SU-DHL-6 (cell line): ENCODE data around the gene C9orf40.
A peak's percentile ranks its signal among the peaks of the same experiment; 100 is the strongest.

Experiments
- H2AFZ ChIP-seq: fragments of 200-600 bp; sonication (generic); 2 replicates; pipeline ENCODE4 v1.6.1; 2014; ENCODE audit warnings: low read depth, mild to moderate bottlenecking, moderate library complexity, mixed read lengths, antibody characterized with exemption, low read length; ENCODE audit not compliant: severe bottlenecking
- H3F3A ChIP-seq: fragments of 200-600 bp; shearing (Covaris generic); 2 replicates; pipeline ENCODE4 v1.6.0; 2016; ENCODE audit warnings: antibody characterized with exemption, mild to moderate bottlenecking; ENCODE audit not compliant: insufficient read depth
- H3K27ac ChIP-seq: fragments of 200-600 bp; sonication (generic); 2 replicates; pipeline ENCODE4 v1.5.1; 2016; ENCODE audit warnings: low read depth, mild to moderate bottlenecking, low read length, moderate library complexity, mixed read lengths
- H3K27me3 ChIP-seq: fragments of 200-600 bp; sonication (generic), shearing (Covaris generic); 2 replicates; pipeline ENCODE4 v1.6.0; 2014; ENCODE audit warnings: mild to moderate bottlenecking, low read length
- H3K36me3 ChIP-seq: fragments of 200-600 bp; sonication (generic); 2 replicates; pipeline ENCODE4 v1.6.1; 2014; ENCODE audit warnings: mild to moderate bottlenecking, low read length, mixed read lengths
- H3K4me2 ChIP-seq: fragments of 300-600, 200-600 bp; shearing (Covaris generic), sonication (generic); 2 replicates; pipeline ENCODE4 v1.6.0; 2014; ENCODE audit warnings: low read length, low read depth, mild to moderate bottlenecking; ENCODE audit not compliant: poor library complexity, severe bottlenecking
- H3K4me3 ChIP-seq: fragments of 200-600 bp; sonication (generic); 2 replicates; pipeline ENCODE4 v1.5.1; 2014; ENCODE audit warnings: antibody characterized with exemption, low read length, mild to moderate bottlenecking, mixed read lengths; ENCODE audit not compliant: insufficient read depth, poor library complexity, severe bottlenecking
- H3K79me2 ChIP-seq: fragments of 200-600 bp; sonication (generic); 2 replicates; pipeline ENCODE4 v1.6.1; 2014; ENCODE audit warnings: mild to moderate bottlenecking, low read length, moderate library complexity; ENCODE audit not compliant: insufficient read depth
- H3K9ac ChIP-seq: fragments of 200-600 bp; sonication (generic); 2 replicates; pipeline ENCODE4 v1.7.0; 2014; ENCODE audit warnings: mild to moderate bottlenecking, low read length
- H3K9me2 ChIP-seq: fragments of 200-600 bp; sonication (generic); replicated peaks from 2 replicates; pipeline ENCODE4 v1.6.1; 2014; ENCODE audit warnings: low read length; ENCODE audit not compliant: insufficient read depth
- H3K9me3 ChIP-seq: fragments of 200-600 bp; sonication (generic); 2 replicates; pipeline ENCODE4 v1.6.1; 2014; ENCODE audit warnings: low read length, mixed read lengths; ENCODE audit not compliant: insufficient read depth
- H4K20me1 ChIP-seq: fragments of 200-600 bp; sonication (generic); 2 replicates; pipeline ENCODE4 v1.6.1; 2014; ENCODE audit warnings: low read depth, mild to moderate bottlenecking, antibody characterized with exemption, low read length, moderate library complexity, mixed read lengths
- CTCF ChIP-seq: fragments of 200-600 bp; sonication (generic); IDR thresholded peaks from one replicate; pipeline ENCODE4 v1.5.1; 2017; ENCODE audit warnings: antibody characterized with exemption, mild to moderate bottlenecking, low read length, moderate library complexity; ENCODE audit not compliant: insufficient read depth, poor library complexity, severe bottlenecking
- EZH2phosphoT487 ChIP-seq: fragments of 200-600 bp; sonication (generic), shearing (Covaris generic); conservative IDR thresholded peaks from 2 replicates; pipeline ENCODE4 v1.6.1; 2018; ENCODE audit warnings: mild to moderate bottlenecking, antibody characterized with exemption, low read length, moderate library complexity, mixed read lengths

The C9orf40 gene

GRCh38 chr9:74952201-74953151 lies at the start of gene C9orf40:
Gene C9orf40, minus strand, starts transcription at chr9:74952912. Its CDS starts 301 bp downstream, at chr9:74952611.
- TF ChIP-seq EZH2phosphoT487 (no peak), CTCF (peak; percentile 47)
- H4K20me1 ChIP-seq: peaks cover 4% of the 10 kb centered on the region; the same call in 1 of the 2 replicates
- H3F3A ChIP-seq: peaks cover 39% of the 10 kb centered on the region; the same call in 1 of the 2 replicates
- H3K4me3 ChIP-seq: peak within 1 kb of the TSS; percentile 99
- H3K27me3 ChIP-seq: no peaks in the 10 kb centered on the region
- H3K9me3 ChIP-seq: no peaks in the 10 kb centered on the region
- peak within 1 kb of the TSS; percentile 83 for H3K4me2 ChIP-seq
- H3K36me3 ChIP-seq: peaks cover 13% of the 10 kb centered on the region; the same call in 1 of the 2 replicates
- peaks cover 41% of the 10 kb centered on the region for H3K79me2 ChIP-seq
- H2AFZ ChIP-seq: peak within 1 kb of the TSS; percentile 83
- no peaks in the 10 kb centered on the region for H3K9me2 ChIP-seq
- peak within 1 kb of the TSS; percentile 96 for H3K9ac ChIP-seq
- H3K27ac ChIP-seq: peak within 1 kb of the TSS; percentile 87

GRCh38 chr9:75001719-75002421 lies 49.2 kb upstream of the C9orf40 start:
- Histone ChIP-seq H3K4me3 (no peak overlapping the region), H3K36me3 (peaks cover 9% of the 10 kb centered on the region; the same call in 1 of the 2 replicates), H2AFZ (no peak overlapping the region), H4K20me1 (no peaks in the 10 kb centered on the region), H3K9me3 (no peaks in the 10 kb centered on the region), H3K9me2 (no peaks in the 10 kb centered on the region), H3F3A (peaks cover 13% of the 10 kb centered on the region; the same call in 1 of the 2 replicates), H3K27ac (no peak overlapping the region), H3K9ac (no peak overlapping the region), H3K4me2 (no peak overlapping the region), H3K79me2 (no peaks in the 10 kb centered on the region), H3K27me3 (no peaks in the 10 kb centered on the region)
- TF ChIP-seq EZH2phosphoT487 (no peak), CTCF (peak; percentile 28)

- Histone ChIP-seq H3K4me3 (no peak overlapping the region), H3K27me3 (no peaks in the 10 kb centered on the region), H3K9me3 (no peaks in the 10 kb centered on the region), H3K27ac (no peak overlapping the region), H3K4me2 (no peak overlapping the region), H3K9ac (no peak overlapping the region), H3F3A (peaks cover 13% of the 10 kb centered on the region; the same call in 1 of the 2 replicates), H3K9me2 (no peaks in the 10 kb centered on the region), H4K20me1 (no peaks in the 10 kb centered on the region), H2AFZ (no peak overlapping the region), H3K79me2 (no peaks in the 10 kb centered on the region; the same call in 1 of the 2 replicates), H3K36me3 (peaks cover 10% of the 10 kb centered on the region)
- TF ChIP-seq CTCF: no peak
- TF ChIP-seq EZH2phosphoT487: no peak
Observed at GRCh38 chr9:75000835-75001234, 48.1 kb upstream of the C9orf40 start.
